Kidney (tissue), 14 donors: ENCODE data around the gene SLC17A9. TPM values are rescaled to one million over a fixed set of nuclear protein-coding genes. Genes with fewer than 3 reads are reported as not detected.

Source experiments
- DNase-seq, 5 donors: peaks; one replicate each; pipeline ENCODE4 v3.0.0-alpha.2; 2013 to 2020
- FAIRE-seq: peaks from 2 replicates; lab custom pipeline; 2012; peaks lifted over from hg19 to GRCh38; lab: Jason Lieb, UNC
- H3K27ac ChIP-seq, 2 donors: one replicate each; pipeline ENCODE4 v1.7.0; 2013; ENCODE audit warnings: low read depth in 2 of 2, low read length in 2 of 2, inconsistent platforms in 1 of 2
- H3K27me3 ChIP-seq: one replicate; pipeline ENCODE4 v1.7.1; 2013; ENCODE audit warnings: low read length, inconsistent platforms; ENCODE audit not compliant: control insufficient read depth, insufficient read depth
- H3K36me3 ChIP-seq, 3 donors: one replicate each; pipeline versions ENCODE4 v1.7.0 to v1.7.1; 2013; ENCODE audit warnings: low read length in 3 of 3, control low read depth in 1 of 3, inconsistent platforms in 1 of 3; ENCODE audit not compliant: insufficient read depth in 3 of 3, control insufficient read depth in 2 of 3
- H3K4me1 ChIP-seq, 3 donors: one replicate each; pipeline versions ENCODE4 v1.7.0 to v1.7.1; 2013; ENCODE audit warnings: low read length in 3 of 3, inconsistent platforms in 1 of 3, low read depth in 1 of 3; ENCODE audit not compliant: control insufficient read depth in 2 of 3, insufficient read depth in 2 of 3
- H3K4me3 ChIP-seq, 3 donors: one replicate each; pipeline versions ENCODE4 v1.7.0 to v1.8.1; 2013; ENCODE audit warnings: low read length in 3 of 3, control low read depth in 1 of 3, inconsistent platforms in 1 of 3
- H3K9ac ChIP-seq, 3 donors: one replicate each; pipeline versions ENCODE4 v1.7.0 to v1.7.1; 2013; ENCODE audit warnings: low read length in 3 of 3, control low read depth in 1 of 3, inconsistent platforms in 1 of 3
- H3K9me3 ChIP-seq, 3 donors: one replicate each; pipeline versions ENCODE4 v1.7.0 to v1.7.1; 2013; ENCODE audit warnings: low read length in 3 of 3, control low read depth in 1 of 3, inconsistent platforms in 1 of 3; ENCODE audit not compliant: control insufficient read depth in 2 of 3, insufficient read depth in 1 of 3
- intact Hi-C: fragments of 100-400 bp; cut with DNase I; formaldehyde crosslinking; loops from one replicate; pipeline ENCODE4 v1.11.1; 2022
- polyA plus RNA-seq: library from polyadenylated mRNA; stranded (reverse); fragments of 350-450 nt; fragmentation: Illumina TruSeq; extraction: RNeasy Lipid Tissue Mini Kit (QIAGEN cat#74804); gene quantifications from one replicate; pipeline ENCODE4 v1.2.3, GENCODE V29; 2014; ENCODE audit warnings: low read depth, low replicate concordance; ENCODE audit not compliant: insufficient read depth
- total RNA-seq: library from RNA; stranded (reverse); fragmentation: NEBNext Ultra II Directional; extraction: Animal tissue kit (Norgen Biotek cat#: 25700); gene quantifications from one replicate; pipeline ENCODE4 v1.2.1, GENCODE V29; 2021
- TF ChIP-seq, protein P1 (sequence below): IDR thresholded peaks from 3 replicates; pipeline ENCODE4 v1.5.1; 2012; ENCODE audit warnings: mild to moderate bottlenecking, moderate library complexity, borderline replicate concordance; ENCODE audit not compliant: insufficient read depth; ENCODE audit errors: extremely low read depth
- donor health status: control.
- donor health status: control.
- donor health status: control.
- donor health status: control.
- donor health status: control.
- donor health status: DM: yes; HTN: yes; CAD: no.
- donor health status: Normal renal cell carcinoma (clear cell type).

The SLC17A9 gene
- total and polyA plus RNA-seq, 2 donors from 2014 or later = 2.0 to 9.5 TPM

DNA sequence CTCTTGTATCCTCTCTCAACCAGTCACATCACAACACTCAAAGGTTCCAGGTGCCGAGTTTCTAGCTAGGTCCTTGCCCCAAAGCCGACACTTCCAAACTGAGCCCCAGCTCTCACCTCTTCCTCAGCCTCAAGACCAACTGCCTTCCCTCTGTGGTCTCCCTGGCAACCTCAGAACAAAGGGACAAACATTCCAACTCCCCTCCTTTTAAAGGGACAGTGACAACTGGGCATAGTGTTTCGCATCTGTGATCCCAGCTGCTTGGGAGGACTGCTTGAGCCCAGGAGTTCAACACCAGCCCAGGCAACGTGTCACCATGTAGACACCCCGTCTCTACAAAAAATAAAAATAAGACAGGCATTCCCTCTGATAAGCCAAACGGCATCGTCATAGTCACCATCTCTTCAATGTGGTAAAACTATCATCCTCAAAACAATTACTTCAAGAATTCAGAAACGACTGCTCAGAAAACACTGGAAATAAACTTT, 37.5 kb upstream of the SLC17A9 start:
- DNase-seq = peak in 3 of 5 donors; percentile 74 to 88 (median 87)
- peaks cover 0 to 30% (median 26%) of the 10 kb centered on the region in 3 donors for H3K4me1 ChIP-seq
- no peaks in the 10 kb centered on the region for H3K27me3 ChIP-seq
- TF ChIP-seq, protein P1, sequence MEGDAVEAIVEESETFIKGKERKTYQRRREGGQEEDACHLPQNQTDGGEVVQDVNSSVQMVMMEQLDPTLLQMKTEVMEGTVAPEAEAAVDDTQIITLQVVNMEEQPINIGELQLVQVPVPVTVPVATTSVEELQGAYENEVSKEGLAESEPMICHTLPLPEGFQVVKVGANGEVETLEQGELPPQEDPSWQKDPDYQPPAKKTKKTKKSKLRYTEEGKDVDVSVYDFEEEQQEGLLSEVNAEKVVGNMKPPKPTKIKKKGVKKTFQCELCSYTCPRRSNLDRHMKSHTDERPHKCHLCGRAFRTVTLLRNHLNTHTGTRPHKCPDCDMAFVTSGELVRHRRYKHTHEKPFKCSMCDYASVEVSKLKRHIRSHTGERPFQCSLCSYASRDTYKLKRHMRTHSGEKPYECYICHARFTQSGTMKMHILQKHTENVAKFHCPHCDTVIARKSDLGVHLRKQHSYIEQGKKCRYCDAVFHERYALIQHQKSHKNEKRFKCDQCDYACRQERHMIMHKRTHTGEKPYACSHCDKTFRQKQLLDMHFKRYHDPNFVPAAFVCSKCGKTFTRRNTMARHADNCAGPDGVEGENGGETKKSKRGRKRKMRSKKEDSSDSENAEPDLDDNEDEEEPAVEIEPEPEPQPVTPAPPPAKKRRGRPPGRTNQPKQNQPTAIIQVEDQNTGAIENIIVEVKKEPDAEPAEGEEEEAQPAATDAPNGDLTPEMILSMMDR = no peak
- H3K9ac ChIP-seq = no peak overlapping the region
- intact Hi-C loops = no loop called here
- FAIRE-seq = no peak
- peaks cover 4 to 24% (median 19%) of the 10 kb centered on the region in 3 donors for H3K36me3 ChIP-seq
- no peaks in the 10 kb centered on the region for H3K9me3 ChIP-seq
- H3K4me3 ChIP-seq = peak overlapping the region in 2 of 3 donors; percentile 3 to 7
- no peak overlapping the region for H3K27ac ChIP-seq

DNA sequence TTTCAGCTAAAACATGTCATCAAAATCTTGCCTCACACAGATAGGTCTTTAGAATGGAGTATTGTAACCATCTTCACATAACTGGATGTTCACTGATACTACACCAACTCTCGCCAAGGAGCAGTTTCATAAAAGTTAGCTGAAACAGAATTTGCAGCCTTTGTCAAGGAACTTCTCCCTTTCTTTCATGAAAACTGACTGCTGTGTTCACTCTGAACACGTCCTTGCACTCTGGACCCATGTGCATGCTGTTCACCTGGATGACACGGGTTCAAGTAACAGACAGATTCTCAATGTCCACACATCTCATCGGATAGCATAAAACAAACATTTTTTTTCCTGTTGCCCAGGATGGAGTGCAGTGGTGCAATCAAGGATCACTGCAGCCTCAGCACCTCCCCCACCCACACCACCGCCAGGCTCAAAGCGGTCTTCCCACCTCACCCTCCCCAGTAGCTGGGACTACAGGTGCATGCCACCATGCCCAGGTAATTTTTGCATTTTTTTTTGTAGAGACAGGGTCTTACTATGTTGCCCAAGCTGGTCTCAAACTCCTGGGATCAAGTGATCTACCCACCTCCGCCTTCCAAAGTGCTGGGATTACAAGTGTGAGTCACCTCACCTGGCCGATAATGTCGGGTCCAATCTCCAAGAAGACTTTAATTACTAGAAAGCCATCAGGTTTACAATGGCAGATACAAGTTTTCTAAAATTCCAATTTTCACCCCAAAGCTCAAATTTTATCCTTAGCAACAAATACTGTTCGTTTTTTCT, 35.6 kb upstream of the SLC17A9 start:
- H3K27me3 ChIP-seq = no peaks in the 10 kb centered on the region
- H3K9ac ChIP-seq = no peak overlapping the region
- TF ChIP-seq, protein P1 = no peak
- no peak for DNase-seq
- H3K27ac ChIP-seq = no peak overlapping the region
- no peak overlapping the region for H3K4me3 ChIP-seq
- peaks cover 0 to 8% (median 2%) of the 10 kb centered on the region in 3 donors for H3K36me3 ChIP-seq
- H3K9me3 ChIP-seq = no peaks in the 10 kb centered on the region
- H3K4me1 ChIP-seq = peaks cover 0 to 41% (median 29%) of the 10 kb centered on the region in 3 donors
- no peak for FAIRE-seq
- intact Hi-C loops = no loop called here

GRCh38 chr20:62917720-62918119, 34.8 kb upstream of the SLC17A9 start:
- Histone ChIP-seq H3K4me1 (peaks cover 0 to 47% (median 38%) of the 10 kb centered on the region in 3 donors), H3K9me3 (no peaks in the 10 kb centered on the region), H3K4me3 (no peak overlapping the region), H3K36me3 (peaks cover 0 to 8% (median 0%) of the 10 kb centered on the region in 3 donors), H3K9ac (no peak overlapping the region), H3K27ac (no peak overlapping the region), H3K27me3 (no peaks in the 10 kb centered on the region)
- TF ChIP-seq, protein P1 = no peak
- DNase-seq (no peak), FAIRE-seq (no peak)
- intact Hi-C loops = no loop called here
